NCI-H1092 (cell line): ENCODE results near the gene LSR.
A peak's percentile ranks its signal among the peaks of the same experiment; 100 is the strongest.
"Not testable (repeated sequence)": the region's sequence is repeated elsewhere in the genome, so short reads cannot be mapped to it uniquely, and the experiment has no call there.

Experiments
- DNase-seq: peaks from one replicate; lab custom pipeline; 2025; lab: John Stamatoyannopoulos, UW

LSR gene

GRCh38 chr19:35267353-35267817 lies 18.6 kb downstream of the LSR start:
- DNase-seq = peak; percentile 11

- DNase-seq = peak; percentile 46
These were observed 19.2 kb downstream of the LSR start for GRCh38 chr19:35267818-35268535.

- peak; percentile 29 for DNase-seq
These were observed 20.0 kb downstream of the LSR start, which contains the start of gene USF2 for GRCh38 chr19:35268536-35269437. Gene USF2, plus strand, starts transcription at chr19:35268962. Its CDS starts 140 bp downstream, at chr19:35269102.

GRCh38 chr19:35269438-35270117 lies 20.8 kb downstream of the LSR start:
- peak; percentile 42 for DNase-seq

DNA sequence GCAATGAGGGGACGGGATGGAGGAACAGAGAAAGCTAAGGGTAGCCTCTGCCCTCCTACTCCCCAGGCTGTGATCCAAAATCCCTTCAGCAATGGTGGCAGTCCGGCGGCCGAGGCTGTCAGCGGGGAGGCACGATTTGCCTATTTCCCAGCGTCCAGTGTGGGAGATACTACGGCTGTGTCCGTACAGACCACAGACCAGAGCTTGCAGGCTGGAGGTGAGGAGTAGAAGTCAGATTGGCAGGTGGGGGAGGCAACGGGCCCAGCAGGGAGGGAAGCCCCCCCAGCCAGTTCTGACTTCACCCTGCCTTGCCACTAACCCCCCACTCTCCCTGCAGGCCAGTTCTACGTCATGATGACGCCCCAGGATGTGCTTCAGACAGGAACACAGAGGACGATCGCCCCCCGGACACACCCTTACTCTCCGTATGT lies 21.6 kb downstream of the LSR start:
- DNase-seq = no peak

DNA sequence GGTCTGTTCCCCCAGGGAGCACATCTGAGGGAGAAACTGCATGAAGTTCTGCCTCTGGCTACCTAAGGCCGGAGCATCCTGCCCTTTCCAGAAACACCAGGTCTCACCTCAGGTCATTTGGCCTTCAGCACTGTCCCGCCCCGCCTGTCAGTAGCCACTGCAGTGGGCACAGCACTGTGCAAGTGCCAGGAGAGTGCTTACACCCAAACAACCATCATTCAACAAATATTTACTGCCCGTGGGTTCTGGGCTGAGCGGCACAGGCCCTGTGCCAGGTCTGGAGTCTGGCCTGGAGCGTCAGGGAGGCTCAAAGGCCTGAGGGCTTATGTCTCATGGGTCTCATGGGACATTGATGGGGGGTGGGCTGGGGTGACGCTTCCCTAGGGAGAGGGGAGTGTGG lies 22.7 kb downstream of the LSR start:
- DNase-seq = no peak

GRCh38 chr19:35272122-35272719 lies 23.4 kb downstream of the LSR start:
- DNase-seq = no peak

DNA sequence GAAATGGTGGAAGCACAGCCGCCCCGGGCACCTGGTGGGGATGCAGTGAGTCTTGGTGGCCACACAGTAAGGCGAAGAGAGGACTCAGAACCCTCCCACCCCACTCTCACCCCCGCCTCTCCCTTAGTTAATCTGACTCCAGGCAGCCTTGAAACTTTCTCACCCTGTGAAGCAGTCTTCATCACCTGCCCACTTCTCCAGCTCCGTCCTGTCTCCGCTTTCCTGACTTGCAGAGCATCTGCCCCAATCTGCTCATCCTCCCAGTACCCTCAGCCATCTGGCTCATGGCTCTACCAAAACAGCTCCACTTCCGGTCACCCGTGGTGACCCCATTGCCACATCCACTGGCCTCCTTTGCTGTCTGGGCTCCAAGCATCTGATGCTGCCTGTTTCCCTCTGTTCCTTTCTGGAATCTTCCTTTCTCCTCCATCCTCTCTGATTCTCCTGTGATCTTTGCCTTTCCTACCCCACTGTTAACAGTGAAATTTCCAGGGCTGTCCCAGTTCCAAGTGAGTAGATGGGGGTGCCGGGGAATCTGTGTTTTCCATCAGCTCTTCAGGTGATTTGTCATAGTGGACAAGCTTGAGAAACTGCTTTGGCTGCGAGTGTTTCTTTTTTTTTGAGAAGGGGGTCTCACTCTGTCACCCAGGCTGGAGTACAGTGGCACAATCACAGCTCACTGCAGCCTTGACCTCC lies 24.3 kb downstream of the LSR start:
- no peak for DNase-seq

DNA sequence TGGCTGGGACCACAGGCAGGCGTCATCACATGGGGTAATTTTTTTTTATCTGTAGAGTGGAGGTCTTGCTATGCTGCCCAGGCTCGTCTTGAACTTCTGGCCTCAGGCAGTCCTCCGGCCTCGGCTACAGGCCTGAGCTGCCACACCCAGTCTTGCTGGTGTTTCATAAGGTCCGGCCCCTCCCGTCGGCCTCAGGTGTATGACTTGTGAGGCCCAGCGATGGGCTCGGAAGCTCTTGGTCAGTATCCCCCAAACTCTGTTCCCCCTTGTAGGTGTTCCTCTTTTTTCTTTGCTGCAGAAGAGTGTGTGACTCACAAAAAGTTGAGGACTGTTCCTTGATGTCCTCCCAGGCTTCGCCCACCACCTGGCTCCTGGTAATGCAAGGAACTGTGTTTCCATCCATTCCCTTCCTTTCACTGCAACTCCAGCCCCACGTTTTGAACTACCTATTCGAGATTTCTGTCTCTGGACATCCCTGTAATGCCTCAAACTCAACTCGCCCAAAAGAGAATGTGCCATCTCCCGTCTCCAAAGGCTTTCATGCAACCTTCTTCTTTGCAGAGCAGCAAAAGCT lies 25.0 kb downstream of the LSR start:
- no peak for DNase-seq

- DNase-seq = no peak
These were observed 25.5 kb downstream of the LSR start for GRCh38 chr19:35274323-35274722.

DNA sequence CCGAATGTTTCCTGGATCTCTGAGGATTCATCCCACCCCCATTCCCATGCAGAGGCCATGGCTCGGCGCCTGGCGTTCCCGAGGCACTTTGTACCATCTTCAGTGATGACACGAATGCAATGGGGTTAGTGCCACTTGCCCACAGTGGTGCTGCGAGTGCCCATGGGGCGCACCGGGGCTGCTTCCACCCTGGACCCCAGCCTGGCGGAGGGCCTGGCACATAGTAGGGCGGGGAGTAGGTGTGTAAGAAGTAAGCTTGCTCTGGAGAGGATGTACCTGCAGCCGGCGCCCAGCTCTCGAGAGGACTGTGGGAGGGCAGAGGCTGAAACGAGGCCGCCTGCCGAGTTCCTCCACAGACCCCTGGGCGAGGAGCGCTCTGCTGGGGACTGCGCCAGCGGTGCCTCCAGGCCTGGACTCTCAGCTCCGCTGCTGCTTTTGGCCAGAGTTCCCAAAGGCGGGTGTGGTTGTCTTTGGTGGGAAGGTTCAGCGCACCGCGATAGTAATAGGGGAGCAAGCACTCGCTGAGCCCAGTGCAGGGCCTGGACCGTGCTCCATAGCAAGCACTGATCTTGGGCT lies 28.0 kb downstream of the LSR start:
- no peak for DNase-seq

DNA sequence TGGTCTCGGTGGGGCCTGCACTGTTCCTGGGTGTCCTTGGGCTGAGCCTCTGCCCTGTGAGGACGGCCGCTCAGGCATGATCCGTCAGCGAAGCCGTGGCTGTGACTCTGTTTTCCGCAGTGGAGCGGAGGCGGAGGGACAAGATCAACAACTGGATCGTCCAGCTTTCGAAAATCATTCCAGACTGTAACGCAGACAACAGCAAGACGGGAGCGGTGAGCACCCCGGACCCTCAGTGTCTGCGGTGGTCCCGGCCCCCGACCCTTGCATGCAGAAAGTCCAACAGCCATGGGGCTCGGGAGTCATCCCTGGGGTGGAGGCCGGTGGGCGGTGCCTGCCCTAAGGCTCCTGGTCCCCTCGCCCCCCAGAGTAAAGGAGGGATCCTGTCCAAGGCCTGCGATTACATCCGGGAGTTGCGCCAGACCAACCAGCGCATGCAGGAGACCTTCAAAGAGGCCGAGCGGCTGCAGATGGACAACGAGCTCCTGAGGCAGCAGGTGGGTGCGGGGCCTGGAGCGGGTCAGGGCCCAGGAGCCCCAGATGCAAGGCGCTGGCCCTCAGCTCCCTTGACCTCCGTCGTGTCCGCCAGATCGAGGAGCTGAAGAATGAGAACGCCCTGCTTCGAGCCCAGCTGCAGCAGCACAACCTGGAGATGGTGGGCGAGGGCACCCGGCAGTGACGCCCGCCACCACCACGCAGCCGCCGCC lies 29.9 kb downstream of the LSR start:
- DNase-seq = no peak

DNA sequence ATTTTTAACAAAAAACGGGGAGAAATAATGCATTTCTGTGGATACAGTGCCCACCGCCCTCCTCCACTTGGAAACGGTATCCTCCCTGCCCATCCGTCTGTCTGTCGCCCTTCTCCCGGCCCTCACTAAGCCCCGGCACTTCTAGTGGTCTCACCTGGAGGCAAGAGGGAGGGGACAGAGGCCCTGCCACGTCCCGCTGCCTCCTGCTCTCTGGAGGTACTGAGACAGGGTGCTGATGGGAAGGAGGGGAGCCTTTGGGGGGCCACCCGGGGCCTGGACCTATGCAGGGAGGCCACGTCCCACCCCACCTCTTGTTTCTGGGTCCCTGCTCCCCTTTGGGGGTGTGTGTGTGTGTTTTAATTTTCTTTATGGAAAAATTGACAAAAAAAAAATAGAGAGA lies 30.6 kb downstream of the LSR start:
- DNase-seq = no peak

DNA sequence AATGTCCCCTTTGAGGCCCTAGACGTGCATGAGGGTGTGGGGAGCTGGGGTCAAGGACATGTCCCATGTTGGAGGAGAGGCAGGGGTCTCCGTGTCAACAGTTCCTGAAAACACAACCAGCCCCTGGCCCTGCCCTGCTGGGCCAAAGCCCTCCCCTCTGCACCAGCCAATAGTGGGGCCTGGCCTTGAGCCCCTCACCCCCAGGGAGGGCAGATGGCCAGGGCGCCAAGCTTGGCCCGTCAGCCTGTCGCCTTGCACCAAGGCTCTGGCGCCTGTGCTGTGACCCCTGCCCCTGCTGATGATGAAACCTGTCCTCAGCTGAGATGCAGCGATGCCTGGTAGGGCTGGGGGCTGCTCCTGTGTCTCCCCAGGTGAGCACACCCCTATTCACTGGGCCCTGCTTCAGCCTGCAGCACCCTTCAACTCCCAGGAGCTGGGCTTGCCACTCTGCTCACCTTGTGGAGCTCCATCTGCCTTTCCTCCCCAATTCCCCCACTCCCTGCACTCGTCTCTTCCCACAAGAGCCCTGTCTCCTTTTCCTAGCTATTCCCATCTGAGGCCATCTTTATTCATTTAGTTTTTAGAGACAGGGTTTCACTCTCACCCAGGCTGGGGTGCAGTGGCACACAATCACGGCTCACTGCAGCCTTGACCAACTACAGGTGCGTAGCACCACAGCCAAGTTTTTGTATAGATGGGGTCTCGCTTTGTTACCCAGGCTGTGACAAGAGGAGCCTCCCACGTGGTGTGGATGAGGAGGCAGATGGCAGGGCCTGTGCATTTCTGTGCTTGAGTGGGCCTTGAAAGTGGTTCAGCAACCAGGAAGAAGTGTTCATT lies 31.4 kb downstream of the LSR start:
- no peak for DNase-seq

DNA sequence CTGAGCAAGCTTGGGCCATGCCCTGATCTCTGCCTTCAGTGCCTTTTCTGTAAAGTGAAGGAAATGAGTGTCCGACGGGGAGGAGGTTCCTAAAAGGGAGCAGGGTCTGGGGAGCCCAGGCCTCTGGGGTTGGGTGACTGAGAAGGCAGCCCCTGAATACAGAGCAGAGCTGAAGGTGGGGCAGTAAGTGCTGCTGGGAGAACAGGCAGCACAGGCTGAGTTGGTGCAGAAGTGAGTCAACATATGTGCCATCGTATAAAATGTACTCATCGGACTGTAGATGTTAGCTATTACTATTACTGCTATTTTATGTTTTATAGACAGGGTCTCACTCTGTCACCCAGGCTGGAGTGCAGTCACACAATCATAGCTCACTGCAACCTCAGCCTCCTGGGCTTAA lies 32.5 kb downstream of the LSR start:
- DNase-seq = no peak

DNA sequence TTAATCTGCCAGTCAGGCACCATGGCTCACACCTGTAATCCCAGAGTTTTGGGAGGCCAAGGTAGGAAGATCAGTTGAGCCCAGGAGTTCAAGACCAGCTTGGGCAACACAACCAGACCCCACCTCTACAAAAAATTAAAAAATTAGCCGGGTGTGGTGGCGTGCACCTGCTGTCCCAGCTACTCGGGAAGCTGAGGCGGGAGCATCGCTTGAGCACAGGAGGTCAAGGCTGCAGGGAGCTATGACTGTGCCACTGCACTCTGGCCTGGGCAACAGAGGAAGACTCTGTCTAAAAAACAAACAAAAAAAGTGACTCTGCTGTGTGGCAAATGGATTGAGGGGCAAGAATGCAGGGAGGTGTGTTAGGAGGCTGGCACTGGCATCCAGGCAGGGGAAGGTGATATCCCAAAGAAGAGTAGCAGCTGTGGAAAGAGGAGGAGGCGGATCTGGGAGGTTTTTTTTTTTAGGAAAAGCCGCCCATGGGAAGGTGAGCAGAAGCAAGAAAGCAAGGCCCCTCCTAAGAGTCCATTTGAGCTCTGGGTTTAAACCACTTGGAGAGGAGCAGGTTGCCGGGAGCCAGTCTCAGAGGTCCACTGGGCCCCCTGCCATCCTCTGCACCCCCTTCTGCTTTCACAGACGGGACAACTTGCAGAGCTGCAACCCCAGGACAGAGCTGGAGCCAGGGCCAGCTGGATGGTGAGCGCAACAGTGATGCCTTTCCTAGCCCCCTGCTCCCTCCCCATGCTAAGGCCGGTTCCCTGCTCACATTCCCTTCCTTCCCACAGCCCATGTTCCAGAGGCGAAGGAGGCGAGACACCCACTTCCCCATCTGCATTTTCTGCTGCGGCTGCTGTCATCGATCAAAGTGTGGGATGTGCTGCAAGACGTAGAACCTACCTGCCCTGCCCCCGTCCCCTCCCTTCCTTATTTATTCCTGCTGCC lies 35.6 kb downstream of the LSR start:
- DNase-seq = no peak

GRCh38 chr19:35285095-35285449 lies 36.3 kb downstream of the LSR start:
- no peak for DNase-seq

- not testable (repeated sequence) for DNase-seq
These were observed 36.7 kb downstream of the LSR start for GRCh38 chr19:35285465-35285864.
